Astrocyte (in vitro differentiated cells and primary cell): ENCODE results near the gene AKAP1. TPM values are rescaled to one million over a fixed set of nuclear protein-coding genes. Genes with fewer than 3 reads are reported as not detected.

Experiments used
- DNase-seq: peaks from one replicate; pipeline ENCODE4 v3.0.0-alpha.2; 2010; ENCODE audit warnings: low read depth
- FAIRE-seq: peaks from 2 replicates; lab custom pipeline; 2011; peaks lifted over from hg19 to GRCh38; lab: Jason Lieb, UNC
- H2AFZ ChIP-seq: 2 replicates; pipeline ENCODE4 v1.6.0; 2012; ENCODE audit warnings: low read depth, low read length, inconsistent platforms
- H3K27ac ChIP-seq: 2 replicates; pipeline ENCODE4 v1.5.1; 2011; ENCODE audit warnings: low read depth, low read length, inconsistent platforms
- H3K27me3 ChIP-seq: 2 replicates; pipeline ENCODE4 v1.6.0; 2011; ENCODE audit warnings: low read length, inconsistent platforms; ENCODE audit not compliant: insufficient read depth
- H3K36me3 ChIP-seq: 2 replicates; pipeline ENCODE4 v1.5.1; 2011; ENCODE audit warnings: low read length, inconsistent platforms; ENCODE audit not compliant: insufficient read depth
- H3K4me1 ChIP-seq: 2 replicates; pipeline ENCODE4 v1.5.1; 2011; ENCODE audit warnings: low read length, inconsistent platforms; ENCODE audit not compliant: insufficient read depth
- H3K4me2 ChIP-seq: 2 replicates; pipeline ENCODE4 v1.6.0; 2012; ENCODE audit warnings: low read length, inconsistent platforms
- H3K4me3 ChIP-seq: 2 replicates; pipeline ENCODE4 v1.5.1; 2011; ENCODE audit warnings: low read depth, mild to moderate bottlenecking, low read length, inconsistent platforms; ENCODE audit not compliant: insufficient read depth
- H3K79me2 ChIP-seq: 2 replicates; pipeline ENCODE4 v1.6.0; 2012; ENCODE audit warnings: mild to moderate bottlenecking, low read length, inconsistent platforms; ENCODE audit not compliant: insufficient read depth
- H3K9ac ChIP-seq: 2 replicates; pipeline ENCODE4 v1.6.0; 2012; ENCODE audit warnings: mild to moderate bottlenecking, low read length, inconsistent platforms
- H3K9me3 ChIP-seq: 2 replicates; pipeline ENCODE4 v1.5.1; 2012; ENCODE audit warnings: low read depth, mild to moderate bottlenecking, low read length, inconsistent platforms; ENCODE audit not compliant: insufficient read depth
- H4K20me1 ChIP-seq: 2 replicates; pipeline ENCODE4 v1.6.0; 2012; ENCODE audit warnings: low read length, inconsistent platforms; ENCODE audit not compliant: insufficient read depth
- H3K27ac Mint-ChIP-seq: one replicate; pipeline ENCODE4 v1.8.0; 2021; ENCODE audit warnings: mild to moderate bottlenecking, mixed read lengths; ENCODE audit not compliant: unreplicated experiment
- H3K27me3 Mint-ChIP-seq: one replicate; pipeline ENCODE4 v1.8.0; 2021; ENCODE audit warnings: low read depth, mixed read lengths; ENCODE audit not compliant: unreplicated experiment
- H3K36me3 Mint-ChIP-seq: one replicate; pipeline ENCODE4 v1.8.0; 2021; ENCODE audit warnings: low read depth, mixed read lengths; ENCODE audit not compliant: unreplicated experiment
- H3K4me1 Mint-ChIP-seq: one replicate; pipeline ENCODE4 v1.8.0; 2021; ENCODE audit warnings: low read depth, mixed read lengths; ENCODE audit not compliant: unreplicated experiment
- H3K4me3 Mint-ChIP-seq: one replicate; pipeline ENCODE4 v1.8.0; 2021; ENCODE audit warnings: mild to moderate bottlenecking, moderate library complexity, mixed read lengths; ENCODE audit not compliant: unreplicated experiment
- H3K9me3 Mint-ChIP-seq: one replicate; pipeline ENCODE4 v1.8.0; 2021; ENCODE audit warnings: mild to moderate bottlenecking, mixed read lengths; ENCODE audit not compliant: unreplicated experiment
- CTCF ChIP-seq: IDR thresholded peaks from 2 replicates; pipeline ENCODE4 v1.5.1; 2011; ENCODE audit warnings: low read depth, mild to moderate bottlenecking, inconsistent platforms, low read length, moderate library complexity; ENCODE audit not compliant: insufficient read depth
- EZH2 ChIP-seq: IDR thresholded peaks from 2 replicates; pipeline ENCODE4 v1.6.1; 2012; ENCODE audit warnings: mild to moderate bottlenecking, low read length, inconsistent platforms; ENCODE audit not compliant: insufficient read depth
- total RNA-seq: library from RNA; stranded (reverse); gene quantifications from 2 replicates; pipeline ENCODE4 v1.2.1, GENCODE V29; 2021

The AKAP1 gene
- total RNA-seq, 1 donor from 2014 or later: 12.5 TPM

GRCh38 chr17:57120814-57121213, 35.8 kb downstream of the AKAP1 start:
- Mint-ChIP-seq H3K36me3 (peaks cover 31% of the 10 kb centered on the region), H3K27me3 (no peaks in the 10 kb centered on the region)
- H3K4me3 ChIP-seq: no peak overlapping the region

GRCh38 chr17:57121308-57122042, 36.4 kb downstream of the AKAP1 start:
- Histone ChIP-seq H3K4me2 (no peak overlapping the region), H3K27ac (no peak overlapping the region), H2AFZ (no peak overlapping the region), H3K4me1 (no peaks in the 10 kb centered on the region), H3K4me3 (no peak overlapping the region), H3K27me3 (no peaks in the 10 kb centered on the region), H3K9me3 (no peaks in the 10 kb centered on the region), H3K79me2 (no peaks in the 10 kb centered on the region), H3K36me3 (no peaks in the 10 kb centered on the region), H4K20me1 (no peaks in the 10 kb centered on the region), H3K9ac (no peak overlapping the region)
- H3K4me1 Mint-ChIP-seq: no peaks in the 10 kb centered on the region
- H3K27me3 Mint-ChIP-seq: no peaks in the 10 kb centered on the region
- no peak overlapping the region for H3K27ac Mint-ChIP-seq
- TF ChIP-seq CTCF (peak; percentile 50), EZH2 (no peak)
- H3K4me3 Mint-ChIP-seq: no peak overlapping the region
- FAIRE-seq: no peak
- DNase-seq: peak; percentile 26
- peaks cover 25% of the 10 kb centered on the region for H3K36me3 Mint-ChIP-seq
- no peaks in the 10 kb centered on the region for H3K9me3 Mint-ChIP-seq

More at GRCh38 chr17:57120814-57121213, 35.8 kb downstream of the AKAP1 start:
- H3K27ac ChIP-seq: no peak overlapping the region
- no peaks in the 10 kb centered on the region for H3K36me3 ChIP-seq
- H3K27me3 ChIP-seq: no peaks in the 10 kb centered on the region
- H3K79me2 ChIP-seq: no peaks in the 10 kb centered on the region
- DNase-seq (no peak), FAIRE-seq (no peak)
- no peaks in the 10 kb centered on the region for H3K4me1 Mint-ChIP-seq
- no peak overlapping the region for H3K4me2 ChIP-seq
- no peak overlapping the region for H2AFZ ChIP-seq
- no peak overlapping the region for H3K4me3 Mint-ChIP-seq
- no peaks in the 10 kb centered on the region for H4K20me1 ChIP-seq
- no peak overlapping the region for H3K27ac Mint-ChIP-seq
- no peak for TF ChIP-seq CTCF
- no peak for TF ChIP-seq EZH2
- no peaks in the 10 kb centered on the region for H3K9me3 ChIP-seq
- no peak overlapping the region for H3K9ac ChIP-seq
- H3K9me3 Mint-ChIP-seq: no peaks in the 10 kb centered on the region
- no peaks in the 10 kb centered on the region for H3K4me1 ChIP-seq

GRCh38 chr17:57124053-57124452, 39.0 kb downstream of the AKAP1 start:
- Histone ChIP-seq H3K27me3 (no peaks in the 10 kb centered on the region), H3K4me3 (no peak overlapping the region), H3K79me2 (no peaks in the 10 kb centered on the region), H4K20me1 (no peaks in the 10 kb centered on the region), H3K9ac (no peak overlapping the region), H3K36me3 (no peaks in the 10 kb centered on the region), H3K9me3 (no peaks in the 10 kb centered on the region), H3K27ac (no peak overlapping the region), H2AFZ (no peak overlapping the region), H3K4me2 (no peak overlapping the region), H3K4me1 (no peaks in the 10 kb centered on the region)
- Mint-ChIP-seq H3K27ac (no peak overlapping the region), H3K27me3 (no peaks in the 10 kb centered on the region), H3K9me3 (no peaks in the 10 kb centered on the region), H3K36me3 (peaks cover 9% of the 10 kb centered on the region), H3K4me1 (no peaks in the 10 kb centered on the region), H3K4me3 (no peak overlapping the region)
- TF ChIP-seq CTCF (no peak), EZH2 (no peak)
- FAIRE-seq (no peak), DNase-seq (no peak)
